GM23338 (cell line): ENCODE results near the gene FKBP2. TPM values are rescaled to one million over a fixed set of nuclear protein-coding genes. Genes with fewer than 3 reads are reported as not detected.

ENCODE experiments used
- ATAC-seq: fragments of 200-7000 bp; cut with Tn5 transposase; 3 replicates; pipeline ENCODE4 v1.9.1; 2020
- DNase-seq: peaks from one replicate; pipeline ENCODE4 v3.0.0-alpha.2; 2015; ENCODE audit warnings: low spot score
- H2AFZ ChIP-seq: fragments of 200-600 bp; sonication (generic); 2 replicates; pipeline ENCODE4 v1.8.0; 2016; ENCODE audit warnings: antibody characterized with exemption, mild to moderate bottlenecking, moderate library complexity
- H3F3A ChIP-seq: fragments of 200-600 bp; sonication (generic); replicated peaks from 2 replicates; pipeline ENCODE4 v1.8.0; 2017; ENCODE audit warnings: antibody characterized with exemption, mixed run types, low read depth
- H3K27ac ChIP-seq: fragments of 200-600 bp; sonication (generic); 2 replicates; pipeline ENCODE4 v1.6.1; 2016; ENCODE audit warnings: low read depth
- H3K27me3 ChIP-seq: fragments of 200-600 bp; sonication (generic); 2 replicates; pipeline ENCODE4 v1.8.0; 2016; ENCODE audit warnings: mild to moderate bottlenecking, mixed run types, moderate library complexity; ENCODE audit not compliant: insufficient read depth
- H3K36me3 ChIP-seq: fragments of 200-600 bp; sonication (generic); 2 replicates; pipeline ENCODE4 v1.8.0; 2016; ENCODE audit warnings: mild to moderate bottlenecking; ENCODE audit not compliant: insufficient read depth
- H3K4me1 ChIP-seq: fragments of 200-600 bp; sonication (generic); 2 replicates; pipeline ENCODE4 v1.8.0; 2016; ENCODE audit warnings: mild to moderate bottlenecking, moderate library complexity; ENCODE audit not compliant: insufficient read depth
- H3K4me2 ChIP-seq: fragments of 200-600 bp; sonication (generic); 2 replicates; pipeline ENCODE4 v1.7.1; 2017; ENCODE audit warnings: mixed run types
- H3K4me3 ChIP-seq: fragments of 200-600 bp; sonication (generic); 2 replicates; pipeline ENCODE4 v1.6.1; 2016; ENCODE audit warnings: mixed run types
- H3K79me2 ChIP-seq: fragments of 200-600 bp; sonication (generic); replicated peaks from 2 replicates; pipeline ENCODE4 v1.8.0; 2017; ENCODE audit warnings: mild to moderate bottlenecking; ENCODE audit not compliant: insufficient read depth
- H3K9me2 ChIP-seq: fragments of 200-600 bp; sonication (generic); 2 replicates; pipeline ENCODE4 v1.8.0; 2017; ENCODE audit not compliant: insufficient read depth
- H4K20me1 ChIP-seq: fragments of 200-600 bp; sonication (generic); replicated peaks from 2 replicates; pipeline ENCODE4 v1.8.0; 2017; ENCODE audit warnings: mild to moderate bottlenecking; ENCODE audit not compliant: insufficient read depth
- H3K27ac Mint-ChIP-seq: 2 replicates; pipeline ENCODE4 v1.8.0; 2020; ENCODE audit warnings: inconsistent platforms, mild to moderate bottlenecking, moderate library complexity, mixed read lengths
- H3K27me3 Mint-ChIP-seq: 3 replicates; pipeline ENCODE4 v1.8.0; 2022; ENCODE audit warnings: low read depth, mild to moderate bottlenecking, moderate library complexity, mixed read lengths, inconsistent platforms; ENCODE audit not compliant: insufficient read depth, poor library complexity
- H3K36me3 Mint-ChIP-seq: 3 replicates; pipeline ENCODE4 v1.8.0; 2021; ENCODE audit warnings: low read depth, mild to moderate bottlenecking, inconsistent platforms, moderate library complexity, mixed read lengths
- H3K4me1 Mint-ChIP-seq: 3 replicates; pipeline ENCODE4 v1.8.0; 2020; ENCODE audit warnings: mild to moderate bottlenecking, inconsistent platforms, mixed read lengths
- H3K4me3 Mint-ChIP-seq: 3 replicates; pipeline ENCODE4 v1.8.0; 2021; ENCODE audit warnings: moderate library complexity, mild to moderate bottlenecking, inconsistent platforms, mixed read lengths
- H3K9me3 Mint-ChIP-seq: 3 replicates; pipeline ENCODE4 v1.8.0; 2020; ENCODE audit warnings: moderate library complexity, mild to moderate bottlenecking, inconsistent platforms, mixed read lengths
- CREB1 ChIP-seq: fragments of 250-450 bp; sonication (Bioruptor Pico); IDR thresholded peaks from 2 replicates; pipeline ENCODE4 v1.5.0; 2020; ENCODE audit warnings: low read depth, mild to moderate bottlenecking, moderate library complexity
- STAT1 ChIP-seq: IDR thresholded peaks from one replicate; pipeline ENCODE4 v1.6.1; 2016; ENCODE audit warnings: antibody characterized with exemption; ENCODE audit not compliant: unreplicated experiment
- ZNF331 ChIP-seq: fragments of 250-450 bp; sonication (Bioruptor Pico); IDR thresholded peaks from 2 replicates; pipeline ENCODE4 v1.5.0; 2020; ENCODE audit warnings: low read depth, mild to moderate bottlenecking, moderate library complexity
- ZNF462 ChIP-seq: fragments of 250-450 bp; sonication (Bioruptor Pico); IDR thresholded peaks from 2 replicates; pipeline ENCODE4 v1.5.0; 2020; ENCODE audit warnings: mild to moderate bottlenecking, moderate library complexity
- polyA plus RNA-seq: library from polyadenylated mRNA; unstranded; fragments of >200 nt; fragmentation: Nextera tagmentation; extraction: Ambion mirVana; gene quantifications from 2 replicates; pipeline ENCODE4 v1.2.1, GENCODE V29; 2016
- total RNA-seq: library from RNA; depleted of rRNA; stranded (reverse); fragments of >200 nt; shearing (Covaris generic); gene quantifications from 2 replicates; pipeline ENCODE4 v1.2.3, GENCODE V29; 2014
- TF ChIP-seq, protein P1 (sequence below), 2 experiments: fragments of 200-600 bp in 1 of 2; sonication (generic) in 1 of 2; conservative IDR thresholded peaks; 2 replicates each; pipeline versions ENCODE4 v1.5.1 to v1.6.1; 2016 to 2017; ENCODE audit warnings: antibody characterized with exemption in 2 of 2, low read depth in 2 of 2, mild to moderate bottlenecking in 2 of 2, moderate library complexity in 1 of 2

The FKBP2 gene
- total and polyA plus RNA-seq, 2 experiments from 2014 or later, result 31.4 to 201 TPM

- no peak for TF ChIP-seq ZNF462 (CRISPR knock-in tag)
- no peak for TF ChIP-seq CREB1 (CRISPR knock-in tag)
These were observed 11.7 kb upstream of the FKBP2 start (continued) for GRCh38 chr11:64229090-64229743.

DNA sequence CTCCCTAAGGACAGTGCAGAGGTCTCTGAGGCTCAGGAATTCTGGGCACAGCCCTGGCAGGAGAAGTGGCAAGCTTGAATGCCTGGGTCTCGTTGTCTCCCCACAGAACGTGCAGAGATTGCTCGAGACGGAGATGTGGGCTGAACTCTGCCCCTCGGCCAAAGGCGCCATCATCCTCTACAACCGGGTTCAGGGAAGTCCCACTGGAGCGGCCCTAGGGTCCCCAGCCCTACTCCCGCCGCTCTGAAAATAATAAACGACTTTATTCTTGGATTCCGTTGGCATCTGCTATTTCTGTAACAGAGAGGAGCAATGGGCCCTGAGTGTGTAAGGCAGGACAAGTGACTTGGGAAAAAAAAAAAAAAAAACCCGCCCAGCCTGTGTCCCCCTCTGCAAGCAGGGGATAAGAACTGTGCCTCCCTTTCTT is 11.1 kb upstream of the FKBP2 start:
- DNase-seq (no peak), ATAC-seq (no peak)
- H3K27ac Mint-ChIP-seq, result peak overlapping the region; percentile 67
- Histone ChIP-seq H4K20me1 (no peaks in the 10 kb centered on the region), H3F3A (peaks cover 13% of the 10 kb centered on the region), H3K4me2 (peak overlapping the region; percentile 96), H3K9me2 (no peaks in the 10 kb centered on the region), H3K36me3 (no peaks in the 10 kb centered on the region), H2AFZ (no peak overlapping the region), H3K79me2 (no peaks in the 10 kb centered on the region; the same call in 1 of the 2 replicates), H3K4me3 (peak overlapping the region; percentile 94), H3K27ac (no peak overlapping the region), H3K27me3 (peaks cover 23% of the 10 kb centered on the region; the same call in 1 of the 2 replicates), H3K4me1 (peaks cover 17% of the 10 kb centered on the region; the same call in 1 of the 2 replicates)
- TF ChIP-seq STAT1, result no peak
- TF ChIP-seq, protein P1, sequence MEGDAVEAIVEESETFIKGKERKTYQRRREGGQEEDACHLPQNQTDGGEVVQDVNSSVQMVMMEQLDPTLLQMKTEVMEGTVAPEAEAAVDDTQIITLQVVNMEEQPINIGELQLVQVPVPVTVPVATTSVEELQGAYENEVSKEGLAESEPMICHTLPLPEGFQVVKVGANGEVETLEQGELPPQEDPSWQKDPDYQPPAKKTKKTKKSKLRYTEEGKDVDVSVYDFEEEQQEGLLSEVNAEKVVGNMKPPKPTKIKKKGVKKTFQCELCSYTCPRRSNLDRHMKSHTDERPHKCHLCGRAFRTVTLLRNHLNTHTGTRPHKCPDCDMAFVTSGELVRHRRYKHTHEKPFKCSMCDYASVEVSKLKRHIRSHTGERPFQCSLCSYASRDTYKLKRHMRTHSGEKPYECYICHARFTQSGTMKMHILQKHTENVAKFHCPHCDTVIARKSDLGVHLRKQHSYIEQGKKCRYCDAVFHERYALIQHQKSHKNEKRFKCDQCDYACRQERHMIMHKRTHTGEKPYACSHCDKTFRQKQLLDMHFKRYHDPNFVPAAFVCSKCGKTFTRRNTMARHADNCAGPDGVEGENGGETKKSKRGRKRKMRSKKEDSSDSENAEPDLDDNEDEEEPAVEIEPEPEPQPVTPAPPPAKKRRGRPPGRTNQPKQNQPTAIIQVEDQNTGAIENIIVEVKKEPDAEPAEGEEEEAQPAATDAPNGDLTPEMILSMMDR (conservative IDR thresholded peaks at IDR 0.05; ENCODE audit: low read depth in 2 of 2), result no peak
- TF ChIP-seq ZNF331, result no peak
- no peaks in the 10 kb centered on the region for H3K9me3 Mint-ChIP-seq
- H3K4me1 Mint-ChIP-seq, result peaks cover 24% of the 10 kb centered on the region; the same call in 2 of the 3 replicates
- H3K27me3 Mint-ChIP-seq, result peaks cover 22% of the 10 kb centered on the region
- H3K4me3 Mint-ChIP-seq, result peak overlapping the region; percentile 83
- H3K36me3 Mint-ChIP-seq, result peaks cover 3% of the 10 kb centered on the region; the same call in 1 of the 3 replicates
